PC-3 (cell line): ENCODE measurements around the gene DACT1. TPM values are rescaled to one million over a fixed set of nuclear protein-coding genes. Genes with fewer than 3 reads are reported as not detected.
A peak's percentile ranks its signal among the peaks of the same experiment; 100 is the strongest.

Experiments used
- ATAC-seq: fragments of 200-7000 bp; cut with Tn5 transposase; 2 replicates; pipeline ENCODE4 v1.9.1; 2020; ENCODE audit warnings: mild to moderate bottlenecking, moderate library complexity
- BruUV-seq: library from RNA; stranded (reverse); fragments of 400-500 nt; replicated peaks from 2 replicates; lab custom pipeline; 2021; lab: Mats Ljungman, UMichigan
- CTCF ChIA-PET: fragments of 300-600 bp; sonication (Branson Sonifier 250); formaldehyde crosslinking; loops from one replicate; lab custom pipeline; 2022; ENCODE audit warnings: antibody characterized with exemption; lab: Charles Lee
- POLR2A ChIA-PET: fragments of 300-600 bp; sonication (Branson Sonifier 250); formaldehyde crosslinking; loops from one replicate; lab custom pipeline; 2022; ENCODE audit warnings: antibody characterized with exemption; ENCODE audit not compliant: unreplicated experiment; lab: Charles Lee
- DNase-seq: peaks from one replicate; pipeline ENCODE4 v3.0.0-alpha.2; 2015
- H2AFZ ChIP-seq: fragments of 300-600 bp; sonication (generic); 2 replicates; pipeline ENCODE4 v1.6.0; 2016; ENCODE audit warnings: antibody characterized with exemption, low read length
- H3F3A ChIP-seq: fragments of 300-600 bp; sonication (generic); one replicate; pipeline ENCODE4 v1.6.0; 2017; ENCODE audit warnings: antibody characterized with exemption, low read length, control low read depth, mild to moderate bottlenecking; ENCODE audit not compliant: unreplicated experiment
- H3K27ac ChIP-seq: fragments of 300-600 bp; sonication (generic); 2 replicates; pipeline ENCODE4 v1.5.1; 2016; ENCODE audit warnings: mild to moderate bottlenecking, low read length
- H3K27me3 ChIP-seq: fragments of 300-600 bp; sonication (generic); 2 replicates; pipeline ENCODE4 v1.6.1; 2016; ENCODE audit warnings: low read length, mixed read lengths
- H3K36me3 ChIP-seq: fragments of 300-600 bp; sonication (generic); 2 replicates; pipeline ENCODE4 v1.6.1; 2016; ENCODE audit warnings: low read depth, mixed run types, low read length, mixed read lengths
- H3K4me1 ChIP-seq: fragments of 300-600 bp; sonication (generic); 2 replicates; pipeline ENCODE4 v1.5.1; 2016; ENCODE audit warnings: low read length; ENCODE audit not compliant: insufficient read depth
- H3K4me2 ChIP-seq: fragments of 300-600 bp; sonication (generic); 2 replicates; pipeline ENCODE4 v1.6.0; 2016; ENCODE audit warnings: low read length
- H3K4me3 ChIP-seq: fragments of 300-600 bp; sonication (generic); 2 replicates; pipeline ENCODE4 v1.5.1; 2016; ENCODE audit warnings: mild to moderate bottlenecking, low read length, mixed read lengths
- H3K79me2 ChIP-seq: fragments of 300-600 bp; sonication (generic); 2 replicates; pipeline ENCODE4 v1.6.1; 2017; ENCODE audit warnings: low read length, mixed read lengths
- H3K9ac ChIP-seq: fragments of 300-600 bp; sonication (generic); 2 replicates; pipeline ENCODE4 v1.6.0; 2016; ENCODE audit warnings: mild to moderate bottlenecking, low read length
- H3K9me2 ChIP-seq: fragments of 300-600 bp; sonication (generic); replicated peaks from 2 replicates; pipeline ENCODE4 v1.6.1; 2016; ENCODE audit warnings: mixed run types, low read length, mixed read lengths
- H3K9me3 ChIP-seq: fragments of 300-600 bp; sonication (generic); 2 replicates; pipeline ENCODE4 v1.6.1; 2016; ENCODE audit warnings: low read length, mixed read lengths
- H4K20me1 ChIP-seq: fragments of 300-600 bp; sonication (generic); 2 replicates; pipeline ENCODE4 v1.6.1; 2016; ENCODE audit warnings: low read length, mixed read lengths
- EZH2 ChIP-seq: fragments of 300-600 bp; sonication (generic); IDR thresholded peaks from one replicate; pipeline ENCODE4 v1.6.1; 2017; ENCODE audit warnings: antibody characterized with exemption, mild to moderate bottlenecking, low read length; ENCODE audit not compliant: unreplicated experiment
- EZH2phosphoT487 ChIP-seq: fragments of 300-600 bp; sonication (generic); IDR thresholded peaks from 2 replicates; pipeline ENCODE4 v1.6.1; 2018; ENCODE audit warnings: mild to moderate bottlenecking, antibody characterized with exemption, low read length, borderline replicate concordance
- intact Hi-C: fragments of 100-400 bp; cut with micrococcal nuclease; formaldehyde crosslinking; loops from 2 replicates; pipeline ENCODE4 v1.9.0; 2023
- total RNA-seq: library from RNA; depleted of rRNA; stranded (reverse); fragments of >200 nt; gene quantifications from 2 replicates; pipeline ENCODE4 v1.2.3, GENCODE V29; 2014
- TF ChIP-seq, protein P1 (sequence below): fragments of 300-600 bp; sonication (generic); conservative IDR thresholded peaks from 2 replicates; pipeline ENCODE4 v1.5.1; 2017; ENCODE audit warnings: antibody characterized with exemption, low read depth, mild to moderate bottlenecking, low read length

Gene DACT1
- total RNA-seq, 1 experiment from 2014 or later, result 1.8 TPM

GRCh38 chr14:58598804-58599525 is 38.8 kb upstream of the DACT1 start:
- no peaks in the 10 kb centered on the region for H4K20me1 ChIP-seq
- ChIA-PET POLR2A (no interaction called here), CTCF (no interaction called here)
- intact Hi-C loops, result no loop called here
- no peak overlapping the region for H2AFZ ChIP-seq
- no peaks in the 10 kb centered on the region for H3K9me3 ChIP-seq
- no peaks in the 10 kb centered on the region for H3K9me2 ChIP-seq
- DNase-seq, result no peak
- TF ChIP-seq EZH2 (no peak), EZH2phosphoT487 (no peak)
- TF ChIP-seq, protein P1, sequence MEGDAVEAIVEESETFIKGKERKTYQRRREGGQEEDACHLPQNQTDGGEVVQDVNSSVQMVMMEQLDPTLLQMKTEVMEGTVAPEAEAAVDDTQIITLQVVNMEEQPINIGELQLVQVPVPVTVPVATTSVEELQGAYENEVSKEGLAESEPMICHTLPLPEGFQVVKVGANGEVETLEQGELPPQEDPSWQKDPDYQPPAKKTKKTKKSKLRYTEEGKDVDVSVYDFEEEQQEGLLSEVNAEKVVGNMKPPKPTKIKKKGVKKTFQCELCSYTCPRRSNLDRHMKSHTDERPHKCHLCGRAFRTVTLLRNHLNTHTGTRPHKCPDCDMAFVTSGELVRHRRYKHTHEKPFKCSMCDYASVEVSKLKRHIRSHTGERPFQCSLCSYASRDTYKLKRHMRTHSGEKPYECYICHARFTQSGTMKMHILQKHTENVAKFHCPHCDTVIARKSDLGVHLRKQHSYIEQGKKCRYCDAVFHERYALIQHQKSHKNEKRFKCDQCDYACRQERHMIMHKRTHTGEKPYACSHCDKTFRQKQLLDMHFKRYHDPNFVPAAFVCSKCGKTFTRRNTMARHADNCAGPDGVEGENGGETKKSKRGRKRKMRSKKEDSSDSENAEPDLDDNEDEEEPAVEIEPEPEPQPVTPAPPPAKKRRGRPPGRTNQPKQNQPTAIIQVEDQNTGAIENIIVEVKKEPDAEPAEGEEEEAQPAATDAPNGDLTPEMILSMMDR, result no peak
- no peak overlapping the region for H3K9ac ChIP-seq
- H3F3A ChIP-seq, result no peaks in the 10 kb centered on the region
- no peak for ATAC-seq
- H3K4me3 ChIP-seq, result no peak overlapping the region
- peaks cover 33% of the 10 kb centered on the region for H3K27me3 ChIP-seq
- H3K36me3 ChIP-seq, result no peaks in the 10 kb centered on the region
- H3K4me1 ChIP-seq, result no peaks in the 10 kb centered on the region
- no TSS peak for BruUV-seq
- no peak overlapping the region for H3K4me2 ChIP-seq
- H3K79me2 ChIP-seq, result no peaks in the 10 kb centered on the region
- no peak overlapping the region for H3K27ac ChIP-seq

GRCh38 chr14:58599707-58600106 is 38.1 kb upstream of the DACT1 start:
- Histone ChIP-seq H3K27ac (no peak overlapping the region), H3F3A (no peaks in the 10 kb centered on the region), H3K27me3 (peaks cover 40% of the 10 kb centered on the region), H3K9me3 (no peaks in the 10 kb centered on the region), H3K9me2 (no peaks in the 10 kb centered on the region), H3K36me3 (no peaks in the 10 kb centered on the region), H3K4me1 (no peaks in the 10 kb centered on the region), H3K9ac (no peak overlapping the region), H3K79me2 (no peaks in the 10 kb centered on the region), H3K4me2 (no peak overlapping the region), H3K4me3 (no peak overlapping the region), H2AFZ (no peak overlapping the region), H4K20me1 (no peaks in the 10 kb centered on the region)
- ChIA-PET CTCF (no interaction called here), POLR2A (no interaction called here)
- no peak for TF ChIP-seq EZH2phosphoT487
- TF ChIP-seq, protein P1, result no peak
- TF ChIP-seq EZH2, result no peak
- DNase-seq (no peak), ATAC-seq (0 out of 2 replicates have a peak, but pooled peaks have one; percentile 11)
- BruUV-seq, result no TSS peak
- intact Hi-C loops, result no loop called here

DNA sequence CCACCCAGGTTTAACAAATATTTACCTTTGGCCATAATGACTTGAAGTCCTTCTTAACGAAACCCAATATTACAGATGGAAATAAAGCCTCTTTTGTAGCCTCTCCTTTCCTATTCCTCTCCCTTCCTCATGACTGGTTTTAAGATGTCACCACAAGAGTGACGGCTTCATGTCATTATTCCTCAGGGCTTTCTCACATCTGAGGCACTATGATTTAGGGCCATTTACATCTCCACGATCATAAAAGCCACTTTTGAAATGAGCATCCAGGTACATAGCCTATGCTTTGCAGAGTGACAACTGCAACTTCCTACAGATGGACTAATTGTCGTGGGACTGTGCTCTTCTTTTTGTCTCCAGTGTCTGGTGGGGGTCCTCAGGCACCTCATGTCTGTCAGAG is 32.3 kb upstream of the DACT1 start:
- DNase-seq (no peak), ATAC-seq (no peak)
- Histone ChIP-seq H2AFZ (no peak overlapping the region), H3K36me3 (no peaks in the 10 kb centered on the region), H3K79me2 (no peaks in the 10 kb centered on the region), H3K9me2 (no peaks in the 10 kb centered on the region), H3K9me3 (no peaks in the 10 kb centered on the region), H3K27ac (no peak overlapping the region), H3K9ac (no peak overlapping the region), H3K4me2 (no peak overlapping the region), H4K20me1 (no peaks in the 10 kb centered on the region), H3K4me1 (no peaks in the 10 kb centered on the region), H3K27me3 (peaks cover 51% of the 10 kb centered on the region), H3K4me3 (no peak overlapping the region), H3F3A (no peaks in the 10 kb centered on the region)
- intact Hi-C loops, result no loop called here
- ChIA-PET POLR2A (no interaction called here), CTCF (no interaction called here)
- TF ChIP-seq EZH2 (no peak), EZH2phosphoT487 (no peak)
- TF ChIP-seq, protein P1, result no peak
- BruUV-seq, result no TSS peak
